GM12878 (cell line): ENCODE data around the gene THRB. TPM values are rescaled to one million over a fixed set of nuclear protein-coding genes. Genes with fewer than 3 reads are reported as not detected.

Experiments used
- ATAC-seq: fragments of 200-7000 bp; cut with Tn5 transposase; 3 replicates; pipeline ENCODE4 v1.9.1; 2020; ENCODE audit warnings: mild to moderate bottlenecking, moderate library complexity
- BruUV-seq: library from RNA; stranded (reverse); fragments of 400-500 nt; replicated peaks from 2 replicates; lab custom pipeline; 2021; lab: Mats Ljungman, UMichigan
- CTCF ChIA-PET: fragments of 300-600 bp; sonication (Branson Sonifier 250); formaldehyde crosslinking; extraction: SDS; loops from one replicate; lab custom pipeline; 2021; ENCODE audit warnings: inconsistent platforms; lab: Yijun Ruan, JAX
- POLR2A ChIA-PET: fragments of 350-600 bp; formaldehyde crosslinking; extraction: SDS; loops from one replicate; lab custom pipeline; 2021; ENCODE audit warnings: inconsistent platforms; lab: Charles Lee
- RAD21 ChIA-PET: fragments of 300-600 bp; sonication (Branson Sonifier 250); formaldehyde crosslinking; loops from one replicate; lab custom pipeline; 2023; ENCODE audit warnings: antibody characterized with exemption; ENCODE audit not compliant: unreplicated experiment; lab: Charles Lee
- SMC1A ChIA-PET: fragments of 300-600 bp; sonication (Branson Sonifier 250); formaldehyde crosslinking; loops from one replicate; lab custom pipeline; 2023; ENCODE audit not compliant: unreplicated experiment, uncharacterized antibody; lab: Charles Lee
- DNase-seq: peaks from one replicate; pipeline ENCODE4 v3.0.0-alpha.2; 2011; ENCODE audit warnings: low read depth, low spot score
- FAIRE-seq: peaks from 3 replicates; lab custom pipeline; 2011; peaks lifted over from hg19 to GRCh38; lab: Jason Lieb, UNC
- H2AFZ ChIP-seq: 2 replicates; pipeline ENCODE4 v1.6.0; 2011; ENCODE audit warnings: low read depth, low read length, control low read depth; ENCODE audit not compliant: control insufficient read depth
- H3K27ac ChIP-seq: 2 replicates; pipeline ENCODE4 v1.5.1; 2011; ENCODE audit warnings: control low read depth; ENCODE audit not compliant: control insufficient read depth, insufficient read depth
- H3K27me3 ChIP-seq, 2 experiments: replicated peaks in 1 of 2; 2 replicates each; pipeline versions ENCODE4 v1.6.0 to v1.6.1; 2011; ENCODE audit warnings: low read length in 1 of 2; ENCODE audit not compliant: control insufficient read depth in 2 of 2, insufficient read depth in 2 of 2
- H3K36me3 ChIP-seq, 2 experiments: 2 replicates each; pipeline ENCODE4 v1.5.1; 2011; ENCODE audit warnings: low read length in 1 of 2; ENCODE audit not compliant: control insufficient read depth in 2 of 2, insufficient read depth in 2 of 2
- H3K4me1 ChIP-seq: 2 replicates; pipeline ENCODE4 v1.6.1; 2011; ENCODE audit warnings: mild to moderate bottlenecking, low read length, moderate library complexity, mixed read lengths; ENCODE audit not compliant: control insufficient read depth, insufficient read depth
- H3K4me2 ChIP-seq: 2 replicates; pipeline ENCODE4 v1.6.0; 2011; ENCODE audit warnings: control low read depth; ENCODE audit not compliant: control insufficient read depth, insufficient read depth
- H3K4me3 ChIP-seq: fragments of 200-600 bp; sonication (generic); 2 replicates; pipeline ENCODE4 v1.5.1; 2016
- H3K79me2 ChIP-seq: 2 replicates; pipeline ENCODE4 v1.6.0; 2011; ENCODE audit warnings: low read length; ENCODE audit not compliant: control insufficient read depth, insufficient read depth
- H3K9ac ChIP-seq: 2 replicates; pipeline ENCODE4 v1.8.0; 2011; ENCODE audit warnings: low read length, control low read depth, mixed read lengths; ENCODE audit not compliant: control insufficient read depth, insufficient read depth
- H3K9me3 ChIP-seq: replicated peaks from 3 replicates; pipeline ENCODE4 v1.5.1; 2011; ENCODE audit warnings: mild to moderate bottlenecking, low read length; ENCODE audit not compliant: control insufficient read depth, insufficient read depth
- H4K20me1 ChIP-seq: 2 replicates; pipeline ENCODE4 v1.6.0; 2011; ENCODE audit not compliant: control insufficient read depth, insufficient read depth
- CHD2 ChIP-seq: IDR thresholded peaks from 2 replicates; pipeline ENCODE4 v1.6.1; 2011; ENCODE audit warnings: low read depth, low read length, improper control_type of control experiment, borderline replicate concordance
- EED ChIP-seq: sonication (generic); IDR thresholded peaks from 2 replicates; pipeline ENCODE4 v1.6.1; 2016; ENCODE audit warnings: antibody characterized with exemption, low read depth
- GATAD2B ChIP-seq: fragments of 450-650 bp; conservative IDR thresholded peaks from 2 replicates; pipeline ENCODE4 v1.6.1; 2017; ENCODE audit warnings: low read depth, mild to moderate bottlenecking, moderate library complexity
- HDGF ChIP-seq: fragments of 450-650 bp; IDR thresholded peaks from 2 replicates; pipeline ENCODE4 v1.6.1; 2016; ENCODE audit warnings: antibody characterized with exemption
- KDM1A ChIP-seq: fragments of 200-600 bp; sonication (generic); IDR thresholded peaks from 2 replicates; pipeline ENCODE4 v1.6.1; 2016; ENCODE audit warnings: borderline replicate concordance
- LARP7 ChIP-seq: fragments of 450-650 bp; IDR thresholded peaks from 2 replicates; pipeline ENCODE4 v1.6.1; 2017; ENCODE audit warnings: mild to moderate bottlenecking
- NR2C2 ChIP-seq: IDR thresholded peaks from 2 replicates; pipeline ENCODE4 v1.6.1; 2011; ENCODE audit warnings: borderline replicate concordance, low read depth; ENCODE audit not compliant: control insufficient read depth, insufficient read length
- SIN3A ChIP-seq: IDR thresholded peaks from 2 replicates; pipeline ENCODE4 v1.6.1; 2012; ENCODE audit warnings: low read depth, low read length, improper control_type of control experiment
- ZNF207 ChIP-seq: fragments of 450-650 bp; IDR thresholded peaks from 2 replicates; pipeline ENCODE4 v1.6.1; 2014; ENCODE audit warnings: antibody characterized with exemption, mild to moderate bottlenecking, borderline replicate concordance
- WGBS: methylation state at CpG from one replicate; pipeline ENCODE4 v1.1.6; 2016; ENCODE audit warnings: low lambda C conversion rate; ENCODE audit not compliant: insufficient replicate concordance, insufficient coverage; ENCODE audit errors: missing lambda C conversion rate; 5-methylcytosine and 5-hydroxymethylcytosine counted together
- in situ Hi-C: fragments of 300-500 bp; cut with MboI; formaldehyde crosslinking; loops from 9 replicates; pipeline ENCODE4 v1.14.3; 2018; ENCODE audit warnings: mixed read lengths
- intact Hi-C: fragments of 100-400 bp; cut with micrococcal nuclease; formaldehyde crosslinking; loops from one replicate; pipeline ENCODE4 v1.14.2; 2022; ENCODE audit not compliant: unreplicated experiment
- polyA plus RNA-seq, 11 experiments: library from polyadenylated mRNA; depleted of rRNA in 4 of 11; unstranded in 6 of 11; stranded (reverse) in 5 of 11; fragments of >200 nt; fragmentation: Nextera tagmentation in 4 of 11; fragmentation: Illumina TruSeq in 1 of 11; extraction: Ambion mirVana in 4 of 11; extraction: Trizol in 1 of 11; gene quantifications; 1 replicate in 1 of 11; 2 replicates in 10 of 11; pipeline versions ENCODE4 v1.2.1 to v1.2.3, GENCODE V29; 2011 to 2016; ENCODE audit warnings: inconsistent platforms in 2 of 11, missing spikeins in 2 of 11, low read depth in 1 of 11
- total RNA-seq, 4 experiments: library from RNA; depleted of rRNA in 3 of 4; stranded (reverse); fragments of >200 nt in 3 of 4; fragmentation: Illumina TruSeq in 1 of 4; extraction: Trizol in 1 of 4; gene quantifications; 2 replicates each; pipeline versions ENCODE4 v1.2.1 to v1.2.3, GENCODE V29; 2013 to 2021
- TF ChIP-seq, protein P1 (sequence below): fragments of 450-650 bp; formaldehyde crosslinking; IDR thresholded peaks from 2 replicates; pipeline ENCODE4 v1.4.0; 2022; ENCODE audit warnings: mild to moderate bottlenecking, moderate library complexity
- TF ChIP-seq, protein P2 (sequence below): IDR thresholded peaks from 2 replicates; pipeline ENCODE4 v1.6.1; 2012; ENCODE audit warnings: low read length, inconsistent platforms

Gene THRB
- total and polyA plus RNA-seq, 10 of the 15 experiments (the other 5 are each of a cell fraction or from before 2014, with no cell fraction given) = 0.05 TPM; not detected in 9

DNA sequence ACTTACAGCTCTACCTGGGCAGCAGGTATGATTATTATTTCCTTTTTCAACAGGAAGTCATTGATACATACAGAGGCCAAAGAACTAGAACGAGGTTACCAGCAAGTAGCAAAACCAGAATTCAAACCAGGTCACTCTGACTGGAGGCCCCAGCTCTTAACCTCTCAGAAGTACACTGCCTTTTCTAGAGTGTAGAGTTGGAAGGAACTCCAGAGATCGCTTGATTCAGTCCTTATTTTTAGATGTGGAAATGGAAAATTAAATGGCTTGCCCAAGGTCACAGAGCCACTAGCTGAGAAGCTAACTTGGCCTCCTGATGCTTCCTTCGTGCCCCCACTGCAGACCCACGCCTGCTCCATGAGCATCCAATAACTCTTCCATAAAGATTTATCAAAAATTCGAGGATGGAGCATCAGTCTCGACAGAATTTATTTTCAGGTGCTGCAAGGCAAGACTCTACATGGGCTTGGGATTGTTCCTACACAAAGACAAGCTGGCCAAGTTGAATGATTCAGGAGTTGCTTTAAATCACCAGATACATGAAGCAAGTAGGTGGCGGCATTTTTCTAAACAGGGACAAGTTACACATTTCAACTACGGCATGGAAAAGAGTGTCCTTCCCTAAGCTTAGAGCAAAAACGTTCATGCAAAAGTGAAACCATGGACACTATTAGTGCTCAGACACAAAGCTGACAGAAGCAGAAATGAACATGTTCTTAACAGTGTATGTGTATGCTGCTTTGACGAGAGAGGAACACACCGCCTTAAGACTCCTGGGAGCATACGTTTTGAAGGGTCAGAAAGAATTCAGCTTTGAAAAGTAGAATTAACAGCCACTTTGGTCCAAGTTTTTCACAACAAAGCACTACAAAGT lies 235.7 kb downstream of the THRB start (continued):
- TF ChIP-seq, protein P1, sequence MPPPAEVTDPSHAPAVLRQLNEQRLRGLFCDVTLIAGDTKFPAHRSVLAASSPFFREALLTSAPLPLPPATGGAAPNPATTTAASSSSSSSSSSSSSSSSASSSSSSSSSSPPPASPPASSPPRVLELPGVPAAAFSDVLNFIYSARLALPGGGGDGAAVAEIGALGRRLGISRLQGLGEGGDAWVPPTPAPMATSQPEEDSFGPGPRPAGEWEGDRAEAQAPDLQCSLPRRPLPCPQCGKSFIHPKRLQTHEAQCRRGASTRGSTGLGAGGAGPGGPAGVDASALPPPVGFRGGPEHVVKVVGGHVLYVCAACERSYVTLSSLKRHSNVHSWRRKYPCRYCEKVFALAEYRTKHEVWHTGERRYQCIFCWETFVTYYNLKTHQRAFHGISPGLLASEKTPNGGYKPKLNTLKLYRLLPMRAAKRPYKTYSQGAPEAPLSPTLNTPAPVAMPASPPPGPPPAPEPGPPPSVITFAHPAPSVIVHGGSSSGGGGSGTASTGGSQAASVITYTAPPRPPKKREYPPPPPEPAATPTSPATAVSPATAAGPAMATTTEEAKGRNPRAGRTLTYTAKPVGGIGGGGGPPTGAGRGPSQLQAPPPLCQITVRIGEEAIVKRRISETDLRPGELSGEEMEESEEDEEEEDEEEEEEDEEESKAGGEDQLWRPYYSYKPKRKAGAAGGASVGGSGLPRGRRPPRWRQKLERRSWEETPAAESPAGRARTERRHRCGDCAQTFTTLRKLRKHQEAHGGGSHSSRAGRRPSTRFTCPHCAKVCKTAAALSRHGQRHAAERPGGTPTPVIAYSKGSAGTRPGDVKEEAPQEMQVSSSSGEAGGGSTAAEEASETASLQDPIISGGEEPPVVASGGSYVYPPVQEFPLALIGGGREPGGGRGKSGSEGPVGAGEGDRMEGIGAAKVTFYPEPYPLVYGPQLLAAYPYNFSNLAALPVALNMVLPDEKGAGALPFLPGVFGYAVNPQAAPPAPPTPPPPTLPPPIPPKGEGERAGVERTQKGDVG (CRISPR knock-in tag) = no peak
- no peak for TF ChIP-seq GATAD2B
- no peak for TF ChIP-seq CHD2

DNA sequence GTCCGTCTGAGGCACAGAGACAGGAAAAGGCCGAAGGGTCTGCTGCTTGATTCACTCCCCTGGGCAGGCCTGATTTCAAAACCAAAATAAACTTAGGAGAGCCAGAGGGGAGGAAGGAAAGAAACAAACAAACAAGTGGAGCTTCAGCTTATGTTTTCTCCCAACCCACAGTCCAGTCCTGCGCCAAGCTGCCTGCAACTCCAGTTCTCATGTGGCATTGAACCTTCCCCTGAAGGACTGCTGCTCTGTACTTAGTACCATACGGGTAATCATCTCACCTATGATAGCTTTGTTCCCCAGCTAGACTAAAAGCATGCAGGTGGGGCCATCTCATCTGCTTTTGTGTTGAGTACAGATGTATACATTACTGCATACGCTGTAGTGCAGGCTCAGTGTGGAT lies 236.4 kb downstream of the THRB start:
- POLR2A ChIA-PET = no interaction called here
- no peak for TF ChIP-seq EED
- TF ChIP-seq, protein P2, sequence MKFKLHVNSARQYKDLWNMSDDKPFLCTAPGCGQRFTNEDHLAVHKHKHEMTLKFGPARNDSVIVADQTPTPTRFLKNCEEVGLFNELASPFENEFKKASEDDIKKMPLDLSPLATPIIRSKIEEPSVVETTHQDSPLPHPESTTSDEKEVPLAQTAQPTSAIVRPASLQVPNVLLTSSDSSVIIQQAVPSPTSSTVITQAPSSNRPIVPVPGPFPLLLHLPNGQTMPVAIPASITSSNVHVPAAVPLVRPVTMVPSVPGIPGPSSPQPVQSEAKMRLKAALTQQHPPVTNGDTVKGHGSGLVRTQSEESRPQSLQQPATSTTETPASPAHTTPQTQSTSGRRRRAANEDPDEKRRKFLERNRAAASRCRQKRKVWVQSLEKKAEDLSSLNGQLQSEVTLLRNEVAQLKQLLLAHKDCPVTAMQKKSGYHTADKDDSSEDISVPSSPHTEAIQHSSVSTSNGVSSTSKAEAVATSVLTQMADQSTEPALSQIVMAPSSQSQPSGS = no peak
- no peak for TF ChIP-seq ZNF207
- no peak for TF ChIP-seq NR2C2
- no peak for TF ChIP-seq SIN3A
- TF ChIP-seq LARP7 = no peak
- TF ChIP-seq KDM1A = no peak
- no peak for TF ChIP-seq HDGF

More for the DNA sequence above, 236.4 kb downstream of the THRB start:
- Histone ChIP-seq H3K36me3 (no peaks in the 10 kb centered on the region), H3K27me3 (no peaks in the 10 kb centered on the region), H3K4me2 (no peak overlapping the region), H2AFZ (no peak overlapping the region), H4K20me1 (no peaks in the 10 kb centered on the region), H3K9ac (no peak overlapping the region), H3K4me3 (no peak overlapping the region), H3K79me2 (no peaks in the 10 kb centered on the region), H3K9me3 (no peaks in the 10 kb centered on the region), H3K4me1 (no peaks in the 10 kb centered on the region), H3K27ac (no peak overlapping the region)
- WGBS = 58% methylated on average over 5 of the region's 5 CpGs
- intact Hi-C loops (no loop called here), in situ Hi-C loops (no loop called here)
- CTCF ChIA-PET = interaction anchor here (1.4 to 1.7 kb wide), 2 partner anchors 11 to 21 kb away, joined by 4 read pairs; no protein-coding TSS in a partner anchor
- RAD21 ChIA-PET = no interaction called here
- ATAC-seq = no peak
- SMC1A ChIA-PET = no interaction called here
- FAIRE-seq = no peak
- DNase-seq = no peak
- no TSS peak for BruUV-seq
